Mucosa of descending colon (tissue), 3 donors: ENCODE results near the gene CDC42BPB. TPM values are rescaled to one million over a fixed set of nuclear protein-coding genes. Genes with fewer than 3 reads are reported as not detected.
"Not testable (repeated sequence)": the region's sequence is repeated elsewhere in the genome, so short reads cannot be mapped to it uniquely, and the experiment has no call there.

Source experiments
- ATAC-seq: fragments of 200-7000 bp; cut with Tn5 transposase; one replicate; pipeline ENCODE4 v1.9.1; 2020; ENCODE audit warnings: mild to moderate bottlenecking, moderate library complexity
- DNase-seq, 3 donors: peaks; one replicate each; pipeline ENCODE4 v3.0.0-alpha.2; 2020
- H3K36me3 ChIP-seq: fragments of 200-600 bp; one replicate; pipeline ENCODE4 v1.8.0; 2021; ENCODE audit warnings: low read depth, mild to moderate bottlenecking
- H3K4me1 ChIP-seq: fragments of 200-600 bp; one replicate; pipeline ENCODE4 v1.8.0; 2021; ENCODE audit warnings: low read depth, mild to moderate bottlenecking
- H3K4me3 ChIP-seq: fragments of 200-600 bp; one replicate; pipeline ENCODE4 v1.8.0; 2021; ENCODE audit warnings: mild to moderate bottlenecking
- H3K9me3 ChIP-seq: fragments of 200-600 bp; one replicate; pipeline ENCODE4 v1.8.0; 2021; ENCODE audit warnings: mild to moderate bottlenecking
- intact Hi-C, 2 donors: fragments of 100-400 bp; cut with DNase I in 1 of 2; cut with micrococcal nuclease in 1 of 2; formaldehyde crosslinking; loops; one replicate each; pipeline versions ENCODE4 v1.11.0 to v1.11.1; 2022; cut with DNase I, micrococcal nuclease
- total RNA-seq, 3 donors: library from RNA; stranded (reverse); fragmentation: NEBNext Ultra II Directional in 2 of 3; extraction: Animal tissue kit (Norgen Biotek cat#: 25700) in 2 of 3; gene quantifications; one replicate each; pipeline versions ENCODE4 v1.2.1 to v1.2.4, GENCODE V29; 2021 to 2023
- TF ChIP-seq, protein P1 (sequence below): fragments of 200-600 bp; IDR thresholded peaks from one replicate; pipeline ENCODE4 v1.8.0; 2022; ENCODE audit warnings: antibody characterized with exemption, mild to moderate bottlenecking
- donor health status: DM: no; HTN: no; CAD: no; lungs with moderate emphysema.
- donor health status: DM: no; HTN: no; CAD: no.
- donor health status: DM: no; HTN: yes; CAD: no.

Gene CDC42BPB
- total RNA-seq, 3 donors from 2014 or later: 77.6 to 106 (median 84.4) TPM

DNA sequence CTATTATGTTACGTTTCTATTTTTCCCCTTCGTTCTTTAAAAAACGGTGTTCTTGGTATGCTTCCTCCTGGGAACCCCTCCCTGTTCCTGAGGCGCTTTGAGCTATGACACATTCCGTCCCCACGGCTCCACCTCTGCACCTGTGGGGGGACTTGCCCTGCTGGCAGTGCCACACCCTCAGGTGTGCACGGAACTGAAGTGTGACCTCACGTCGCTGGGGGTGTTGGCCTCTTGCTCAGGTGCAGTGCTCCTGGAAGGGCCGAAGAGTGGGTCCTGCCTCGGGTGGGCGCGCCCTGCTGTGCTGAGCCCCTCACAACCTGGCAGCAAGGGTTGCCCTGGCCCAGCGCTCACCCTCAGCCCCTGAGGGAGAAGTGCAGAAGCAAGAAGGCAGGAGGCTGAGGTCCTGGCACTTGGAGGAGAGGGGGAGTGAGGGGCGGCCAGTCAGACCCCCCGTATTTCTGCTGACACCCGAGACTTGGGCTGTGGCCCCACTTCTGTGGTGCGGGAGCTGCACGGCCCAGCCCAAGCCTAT lies 129.9 kb downstream of the CDC42BPB start:
- peak; percentile 69 for ATAC-seq
- H3K36me3 ChIP-seq: no peaks in the 10 kb centered on the region

DNA sequence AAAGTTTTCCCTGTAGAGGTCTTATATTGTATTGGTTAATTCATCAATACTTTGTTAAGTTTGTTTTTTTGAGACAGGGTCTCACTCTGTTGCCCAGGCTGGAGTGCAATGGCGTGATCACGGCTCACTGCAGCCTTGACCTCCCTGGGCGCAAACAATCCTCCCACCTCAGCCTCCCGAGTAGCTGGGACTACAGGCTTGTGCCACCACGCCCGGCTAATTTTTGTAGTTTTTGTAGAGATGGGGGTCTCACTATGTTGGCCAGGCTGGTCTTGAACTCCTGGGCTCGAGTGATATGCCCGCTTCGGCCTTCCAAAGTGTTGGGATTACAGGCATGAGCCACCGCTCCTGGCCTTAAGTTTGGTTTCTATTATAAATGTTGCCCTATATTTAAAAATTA lies 130.5 kb downstream of the CDC42BPB start:
- peaks cover 31% of the 10 kb centered on the region for H3K4me1 ChIP-seq
- DNase-seq: peak in 1 of 3 donors; percentile 33
- ATAC-seq, H3K4me3 ChIP-seq, H3K9me3 ChIP-seq, H3K36me3 ChIP-seq: not testable (repeated sequence)
- intact Hi-C loops: loop anchor here in 1 of 2 donors (10.0 kb wide), 1 partner anchor 152 kb away; the partner anchor contains the start of gene TRAF3

More for the DNA sequence above, 129.9 kb downstream of the CDC42BPB start:
- peak overlapping the region; percentile 16 for H3K4me3 ChIP-seq
- peaks cover 31% of the 10 kb centered on the region for H3K4me1 ChIP-seq
- intact Hi-C loops: loop anchor here in 1 of 2 donors (10.0 kb wide), 1 partner anchor 153 kb away; the partner anchor contains the start of gene TRAF3
- H3K9me3 ChIP-seq: no peaks in the 10 kb centered on the region
- DNase-seq: peak; percentile 91 to 94 (median 93)
- TF ChIP-seq, protein P1, sequence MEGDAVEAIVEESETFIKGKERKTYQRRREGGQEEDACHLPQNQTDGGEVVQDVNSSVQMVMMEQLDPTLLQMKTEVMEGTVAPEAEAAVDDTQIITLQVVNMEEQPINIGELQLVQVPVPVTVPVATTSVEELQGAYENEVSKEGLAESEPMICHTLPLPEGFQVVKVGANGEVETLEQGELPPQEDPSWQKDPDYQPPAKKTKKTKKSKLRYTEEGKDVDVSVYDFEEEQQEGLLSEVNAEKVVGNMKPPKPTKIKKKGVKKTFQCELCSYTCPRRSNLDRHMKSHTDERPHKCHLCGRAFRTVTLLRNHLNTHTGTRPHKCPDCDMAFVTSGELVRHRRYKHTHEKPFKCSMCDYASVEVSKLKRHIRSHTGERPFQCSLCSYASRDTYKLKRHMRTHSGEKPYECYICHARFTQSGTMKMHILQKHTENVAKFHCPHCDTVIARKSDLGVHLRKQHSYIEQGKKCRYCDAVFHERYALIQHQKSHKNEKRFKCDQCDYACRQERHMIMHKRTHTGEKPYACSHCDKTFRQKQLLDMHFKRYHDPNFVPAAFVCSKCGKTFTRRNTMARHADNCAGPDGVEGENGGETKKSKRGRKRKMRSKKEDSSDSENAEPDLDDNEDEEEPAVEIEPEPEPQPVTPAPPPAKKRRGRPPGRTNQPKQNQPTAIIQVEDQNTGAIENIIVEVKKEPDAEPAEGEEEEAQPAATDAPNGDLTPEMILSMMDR: no peak

DNA sequence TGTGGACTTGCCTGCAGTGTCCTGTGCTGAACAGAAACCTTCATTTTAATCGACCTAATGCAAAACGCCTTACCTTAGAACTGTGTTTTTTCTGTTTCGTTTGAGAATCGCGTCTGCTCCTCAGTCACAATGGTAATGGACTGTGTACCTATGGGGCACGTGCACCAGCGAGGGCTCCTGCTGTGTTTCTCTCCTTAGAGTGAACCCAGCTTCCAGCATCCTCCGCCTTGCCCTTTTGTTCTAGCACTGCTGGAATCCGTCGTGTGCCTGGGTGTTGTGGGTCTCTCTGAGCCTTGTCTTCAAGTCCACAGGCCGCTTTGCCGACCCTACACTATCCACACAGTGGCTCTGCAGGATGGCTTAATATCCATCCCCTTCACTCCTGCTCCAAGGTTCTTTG lies 131.2 kb downstream of the CDC42BPB start:
- H3K4me3 ChIP-seq: no peak overlapping the region
- H3K4me1 ChIP-seq: peaks cover 31% of the 10 kb centered on the region
- intact Hi-C loops: loop anchor here in 1 of 2 donors (10.0 kb wide), 1 partner anchor 151 kb away; the partner anchor contains the start of gene TRAF3
- no peaks in the 10 kb centered on the region for H3K36me3 ChIP-seq
- no peak for ATAC-seq
- DNase-seq: peak in 1 of 3 donors; percentile 26
- TF ChIP-seq, protein P1: no peak
- no peaks in the 10 kb centered on the region for H3K9me3 ChIP-seq

DNA sequence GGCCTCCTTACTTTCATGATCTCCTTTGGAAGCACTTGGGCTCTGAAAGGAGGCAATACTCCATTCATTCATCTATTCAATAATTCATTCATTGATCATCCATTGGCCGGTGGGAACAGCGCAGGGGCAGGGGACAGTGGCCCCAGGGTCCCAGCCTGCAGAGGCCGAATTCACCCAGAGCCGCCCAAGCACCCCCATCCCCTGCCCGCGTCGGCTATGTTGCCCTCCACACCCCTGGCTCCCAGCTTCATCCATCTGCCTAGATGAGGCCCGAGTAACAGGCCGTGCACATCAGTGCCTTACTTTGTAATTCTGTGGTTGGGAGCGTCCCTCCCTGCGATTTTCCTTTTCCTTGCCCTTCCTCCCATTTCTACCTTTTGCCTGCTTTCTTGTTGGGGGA lies 131.7 kb downstream of the CDC42BPB start:
- DNase-seq (peak in 1 of 3 donors; percentile 47), ATAC-seq (no peak)
- no peaks in the 10 kb centered on the region for H3K9me3 ChIP-seq
- H3K36me3 ChIP-seq: no peaks in the 10 kb centered on the region
- no peak overlapping the region for H3K4me3 ChIP-seq
- TF ChIP-seq, protein P1: no peak
- H3K4me1 ChIP-seq: peaks cover 31% of the 10 kb centered on the region
- intact Hi-C loops: loop anchor here in 1 of 2 donors (10.0 kb wide), 1 partner anchor 151 kb away; the partner anchor contains the start of gene TRAF3

DNA sequence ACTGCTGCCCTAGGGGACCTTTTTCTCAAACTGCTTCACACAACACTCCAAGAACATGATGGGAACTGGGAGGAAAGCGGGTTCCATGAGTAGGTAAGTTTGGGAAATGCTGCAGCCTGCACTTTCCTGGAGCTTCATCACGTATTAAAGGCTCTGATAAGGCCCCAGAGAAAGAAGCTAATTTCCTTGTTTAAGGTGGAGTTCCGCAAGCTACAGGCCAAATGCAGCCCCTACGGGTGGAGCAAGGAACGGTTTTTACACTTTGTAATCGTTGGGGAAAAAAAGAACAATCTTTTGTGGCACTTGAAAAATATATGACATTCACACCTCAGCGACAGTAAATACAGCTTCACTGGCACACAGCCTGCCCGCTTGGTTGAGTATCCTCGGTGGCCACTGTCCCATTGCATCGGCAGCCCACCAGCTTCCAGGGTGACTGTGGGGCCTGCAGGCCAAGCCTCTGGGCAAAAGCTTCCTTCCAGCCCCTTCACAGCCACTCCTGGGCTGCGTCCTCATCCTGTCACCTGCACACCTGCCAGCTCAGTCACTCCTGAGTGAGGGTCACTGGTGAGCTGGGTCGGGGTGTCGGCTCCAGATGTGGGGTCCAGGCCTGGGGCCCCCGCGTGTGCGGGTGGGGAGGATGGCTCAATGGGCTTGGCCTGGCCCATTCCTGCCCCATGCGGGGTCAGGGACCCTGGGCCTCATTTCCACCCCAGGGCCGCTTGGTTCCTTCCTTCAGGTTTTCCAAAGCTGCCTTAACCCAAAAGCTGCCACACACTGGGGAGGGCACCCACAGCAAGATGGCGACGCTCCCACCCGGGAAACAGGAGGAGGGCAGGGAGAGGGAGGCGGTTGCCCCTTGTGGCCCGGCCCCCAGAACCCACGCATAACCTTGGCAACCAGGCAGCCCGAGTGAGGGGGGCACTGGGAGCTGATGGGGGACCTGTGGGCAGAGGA lies 132.4 kb downstream of the CDC42BPB start:
- peak in 1 of 3 donors; percentile 48 for DNase-seq
- intact Hi-C loops: loop anchor here in 1 of 2 donors (10.0 kb wide), 1 partner anchor 150 kb away; the partner anchor contains the start of gene TRAF3

More for the DNA sequence above, 132.4 kb downstream of the CDC42BPB start:
- TF ChIP-seq, protein P1: no peak
- Histone ChIP-seq H3K4me1 (peaks cover 31% of the 10 kb centered on the region), H3K9me3 (no peaks in the 10 kb centered on the region), H3K36me3 (no peaks in the 10 kb centered on the region), H3K4me3 (no peak overlapping the region)
- ATAC-seq: no peak
